Measurements from ENCODE around the gene ZSWIM1. TPM values are rescaled to one million over a fixed set of nuclear protein-coding genes. Genes with fewer than 3 reads are reported as not detected.
"Not testable (repeated sequence)": the region's sequence is repeated elsewhere in the genome, so short reads cannot be mapped to it uniquely, and the experiment has no call there.

The ZSWIM1 gene
- total RNA-seq, 1 donor from 2014 or later: 11.9 TPM

DNA sequence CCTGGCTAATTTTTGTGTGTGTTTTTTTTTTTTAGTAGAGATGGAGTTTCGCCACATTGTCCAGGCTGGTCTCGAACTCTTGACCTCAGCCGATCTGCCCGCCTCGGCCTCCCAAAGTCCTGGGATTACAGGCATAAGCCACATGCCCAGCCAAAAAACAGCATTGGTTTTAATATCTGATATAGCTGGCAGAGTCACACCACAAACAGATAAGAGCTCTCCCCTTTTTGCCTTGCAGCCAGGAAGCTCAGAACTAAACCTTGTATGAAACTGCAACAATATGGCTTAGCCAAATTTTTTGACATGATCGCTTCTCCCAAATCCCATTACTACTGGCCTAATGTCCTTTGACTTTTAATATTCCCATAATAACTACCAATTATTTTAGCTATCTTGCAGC is 28.7 kb upstream of the ZSWIM1 start:
- DNase-seq (no peak), ATAC-seq (no peak)
- intact Hi-C loops (cut with micrococcal nuclease): no loop called here

DNA sequence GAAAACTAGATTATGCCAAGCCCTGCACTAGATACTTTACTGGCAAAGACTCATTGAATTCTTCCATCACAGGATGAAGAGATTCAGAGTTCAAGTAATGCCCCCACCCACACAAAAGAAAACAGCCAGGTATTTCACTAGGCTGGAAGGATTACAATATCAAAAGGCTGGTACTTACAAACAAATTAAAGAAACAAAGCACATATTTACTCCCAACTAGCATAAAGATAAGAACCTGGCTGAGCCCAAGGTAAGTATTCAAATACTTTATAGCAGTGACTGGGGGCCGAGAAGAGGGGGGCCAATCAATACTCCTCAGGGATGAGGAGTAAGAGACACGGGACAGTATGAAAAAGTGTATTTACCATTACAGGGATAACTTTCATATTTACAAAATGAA is 27.5 kb upstream of the ZSWIM1 start:
- intact Hi-C loops (cut with micrococcal nuclease): no loop called here
- no peak for ATAC-seq
- DNase-seq: no peak

DNA sequence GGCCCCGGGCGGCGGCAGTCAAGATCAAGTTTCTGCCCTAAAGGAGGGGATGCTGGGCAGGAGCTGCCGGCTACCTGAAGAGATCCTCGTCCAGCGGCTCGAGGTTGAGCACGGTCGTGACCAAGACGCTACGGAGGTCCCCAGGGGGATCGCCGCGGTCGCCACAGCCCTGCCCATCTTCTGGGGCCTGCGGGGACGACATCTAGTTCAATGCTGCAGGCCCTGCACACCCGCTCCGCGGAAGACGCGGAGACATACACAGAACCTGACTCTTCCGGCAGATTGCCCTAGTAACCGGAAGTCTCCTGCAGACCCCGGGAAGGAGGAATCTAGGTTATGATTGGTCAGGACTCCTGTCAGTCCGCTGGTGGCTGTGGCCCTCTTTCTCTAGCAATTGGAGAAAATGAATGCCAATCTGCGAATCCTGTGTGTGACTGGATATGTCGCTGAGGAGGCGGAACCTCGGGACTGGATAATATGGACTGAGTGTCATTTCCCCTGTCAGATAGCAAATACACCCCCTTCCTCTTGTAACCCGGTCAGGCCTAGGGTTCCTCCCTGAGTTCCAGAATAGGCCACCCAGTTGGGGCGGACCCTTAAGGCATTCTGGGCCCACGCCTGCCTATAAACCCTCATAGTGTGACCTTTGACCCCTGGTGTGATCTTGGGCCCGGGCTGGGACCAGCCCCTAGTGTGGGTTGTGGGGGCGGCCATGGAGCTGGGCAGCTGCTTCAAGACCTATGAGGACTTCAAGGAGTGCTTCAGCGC is 23.7 kb upstream of the ZSWIM1 start, which contains the start of the genes ACOT8 and ZSWIM3:
Gene ACOT8, minus strand, starts transcription at position 279 of the 768 bp plus-strand sequence. Its CDS starts 77 bp downstream, at position 202.
Gene ZSWIM3, plus strand, starts transcription at position 501 of the 768 bp plus-strand sequence. Its CDS starts 212 bp downstream, at position 713.
- peak; percentile 99 for ATAC-seq
- intact Hi-C loops (cut with micrococcal nuclease): no loop called here
- peak; percentile 91 for DNase-seq

DNA sequence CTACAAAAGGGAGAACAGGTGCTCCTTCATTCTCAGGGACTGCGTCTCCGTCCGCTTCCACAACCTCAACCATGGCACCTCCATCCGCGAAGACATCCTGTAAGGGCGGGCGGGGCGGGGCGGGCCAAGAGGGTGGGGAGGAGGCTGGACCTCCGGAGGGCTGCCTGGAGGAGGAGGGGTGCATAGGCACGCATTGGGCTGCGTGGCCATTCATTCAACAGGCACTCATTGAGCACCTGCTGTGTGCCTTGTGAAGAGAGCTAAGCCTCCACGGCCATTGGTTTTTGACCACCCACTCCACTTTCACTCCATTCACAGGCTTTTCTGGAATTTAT is 23.2 kb upstream of the ZSWIM1 start:
- intact Hi-C loops (cut with micrococcal nuclease): no loop called here
- DNase-seq: no peak
- ATAC-seq: peak; percentile 7

DNA sequence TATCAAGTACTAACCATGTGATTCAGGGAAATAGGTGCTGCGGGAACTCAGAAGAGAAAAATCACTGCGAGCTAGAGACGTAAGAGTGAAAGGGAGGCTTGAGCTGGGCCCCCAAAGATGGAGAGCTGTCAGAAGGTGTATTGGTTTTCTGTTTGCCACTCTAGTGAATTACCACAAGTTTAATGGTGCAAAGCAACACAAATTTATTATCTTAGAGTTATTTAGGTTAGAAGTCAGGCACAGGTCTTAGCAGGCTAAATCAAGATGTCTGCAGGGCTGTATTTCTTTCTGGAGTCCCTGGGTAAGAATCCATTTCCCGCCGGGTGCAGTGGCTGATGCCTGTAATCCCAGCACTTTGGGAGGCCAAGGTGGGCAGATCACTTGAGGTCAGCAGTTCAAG is 21.1 kb upstream of the ZSWIM1 start:
- intact Hi-C loops (cut with micrococcal nuclease): no loop called here
- DNase-seq (no peak), ATAC-seq (no peak)

DNA sequence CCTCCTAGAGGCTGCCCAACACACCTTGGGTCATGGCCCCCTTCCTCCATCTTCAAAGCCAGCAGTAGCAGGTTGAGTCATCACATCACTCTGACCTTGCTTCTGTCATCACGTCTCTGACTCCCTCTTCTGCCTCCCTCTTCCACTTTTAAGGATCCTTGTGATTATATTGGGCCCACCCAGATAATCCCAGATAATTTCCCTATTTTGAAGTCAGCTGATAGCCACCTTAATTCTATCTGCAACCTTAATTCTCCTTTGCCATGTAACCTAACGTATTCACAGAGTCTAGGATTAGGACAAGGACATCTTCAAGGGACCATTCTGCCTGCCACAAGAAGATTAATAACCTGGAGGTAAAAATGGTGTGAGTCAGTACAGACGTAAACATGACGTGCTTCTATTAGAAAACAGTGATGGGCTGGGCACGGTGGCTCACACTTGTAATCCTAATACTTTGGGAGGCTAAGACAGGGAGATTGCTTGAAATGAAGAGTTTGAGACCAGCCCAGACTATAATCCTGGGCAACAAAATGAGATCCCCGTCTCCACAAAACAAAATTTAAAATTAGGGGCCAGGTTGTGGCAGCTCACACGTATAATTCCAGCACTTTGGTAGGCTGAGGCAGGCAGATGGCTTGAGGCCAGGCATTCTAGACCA is 20.3 kb upstream of the ZSWIM1 start:
- ATAC-seq (no peak), DNase-seq (no peak)
- intact Hi-C loops (cut with micrococcal nuclease): no loop called here

DNA sequence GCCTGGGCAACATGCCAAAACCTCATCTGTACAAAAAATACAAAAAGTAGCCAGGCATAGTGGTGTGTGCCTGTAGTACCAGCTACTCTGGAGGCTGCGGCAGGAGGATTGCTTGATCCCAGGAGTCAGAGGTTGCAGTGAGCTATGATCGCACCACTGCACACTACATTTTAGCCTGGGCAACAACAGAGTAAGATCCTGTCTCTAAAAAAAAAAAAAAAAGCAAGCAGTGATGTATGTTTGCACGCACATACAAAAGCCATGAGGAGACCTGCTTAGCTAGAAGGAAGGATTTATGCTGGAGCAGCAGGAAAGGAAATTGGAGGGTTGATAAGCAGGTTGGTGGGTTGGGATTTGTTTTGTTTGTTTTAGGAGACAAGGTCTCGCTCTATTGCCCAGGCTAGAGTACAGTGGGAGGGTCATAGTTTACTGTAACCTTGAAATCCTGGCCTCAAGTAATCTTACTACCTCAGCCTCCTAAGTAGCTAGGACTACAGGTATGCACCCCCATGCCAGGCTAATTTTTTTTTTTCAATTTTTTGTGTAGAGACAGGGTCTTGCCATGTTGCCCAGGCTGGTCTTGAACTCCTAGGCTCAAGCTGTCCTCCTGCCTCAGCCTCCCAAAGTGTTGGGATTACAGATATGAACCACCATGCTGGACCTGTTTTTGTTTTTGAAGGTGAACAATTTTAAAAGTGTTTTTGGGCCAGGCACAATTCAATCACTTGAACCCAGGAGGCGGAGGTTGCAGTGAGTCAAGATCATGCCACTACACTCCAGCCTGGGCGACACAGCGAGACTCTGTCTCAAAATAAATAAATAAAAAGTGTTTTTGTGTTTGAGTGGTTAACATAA is 19.6 kb upstream of the ZSWIM1 start:
- ATAC-seq: no peak
- DNase-seq: no peak
- intact Hi-C loops (cut with micrococcal nuclease): no loop called here

DNA sequence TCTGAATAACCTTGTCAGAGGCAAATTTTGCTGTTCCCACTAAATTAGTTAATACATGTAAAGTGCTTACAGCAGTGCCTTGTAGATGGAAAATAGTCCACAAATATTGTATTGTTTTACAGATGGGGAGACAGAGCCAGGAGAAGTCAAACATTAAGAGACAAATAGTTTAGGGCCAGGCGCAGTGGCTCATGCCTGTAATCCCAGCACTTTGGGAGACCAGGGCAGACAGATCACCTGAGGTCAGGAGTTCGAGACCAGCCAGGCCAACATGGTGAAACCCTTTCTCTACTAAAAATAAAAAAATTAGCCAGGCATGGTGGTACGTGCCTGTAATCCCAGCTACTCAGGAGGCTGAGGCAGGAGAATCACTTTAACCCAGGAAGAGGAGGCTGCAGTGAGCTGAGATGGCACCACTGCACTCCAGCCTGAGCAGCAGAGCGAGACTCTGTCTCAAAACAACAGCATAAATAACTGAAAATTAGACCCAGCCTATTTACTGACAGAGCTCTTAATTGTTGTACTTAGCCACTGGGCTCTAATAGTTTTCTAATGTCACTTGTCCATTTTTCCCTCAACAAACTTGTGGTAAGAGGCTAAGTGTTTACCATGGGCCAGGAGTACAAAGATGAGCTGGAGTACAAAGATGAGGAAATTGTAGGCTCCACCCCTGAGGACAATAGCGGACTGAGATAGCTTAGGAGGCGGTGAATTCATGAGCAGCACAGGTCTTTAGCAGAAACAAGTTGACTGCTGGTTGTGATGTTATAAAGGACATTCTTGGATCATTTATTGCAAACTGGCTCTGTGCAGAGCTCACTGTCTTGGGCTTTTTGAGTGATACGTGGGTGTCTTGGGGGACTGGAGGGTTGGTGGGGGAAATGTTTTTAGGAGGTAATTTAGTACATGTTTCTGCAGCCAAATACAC is 17.2 kb upstream of the ZSWIM1 start:
- ATAC-seq: no peak
- no peak for DNase-seq
- intact Hi-C loops (cut with micrococcal nuclease): no loop called here

DNA sequence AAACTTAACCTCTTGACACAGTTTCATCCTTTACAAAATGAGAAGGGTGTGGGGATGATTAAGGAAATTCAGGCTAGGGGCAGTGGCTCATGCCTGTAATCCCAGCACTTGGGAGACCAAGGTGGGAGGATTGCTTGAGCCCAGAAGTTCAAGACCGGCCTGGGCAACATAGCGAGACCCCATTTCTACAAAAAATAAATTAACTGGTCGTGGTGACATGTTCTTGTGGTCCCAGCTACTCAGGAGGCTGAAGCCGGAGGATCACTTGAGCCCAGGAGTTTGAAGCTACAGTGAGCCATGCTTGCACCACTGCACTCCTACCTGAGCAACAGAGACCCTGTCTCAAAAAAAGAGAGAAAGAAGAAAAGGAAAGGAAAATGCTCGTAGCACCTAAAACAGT is 14.6 kb upstream of the ZSWIM1 start:
- intact Hi-C loops (cut with micrococcal nuclease): no loop called here
- DNase-seq: no peak
- no peak for ATAC-seq

DNA sequence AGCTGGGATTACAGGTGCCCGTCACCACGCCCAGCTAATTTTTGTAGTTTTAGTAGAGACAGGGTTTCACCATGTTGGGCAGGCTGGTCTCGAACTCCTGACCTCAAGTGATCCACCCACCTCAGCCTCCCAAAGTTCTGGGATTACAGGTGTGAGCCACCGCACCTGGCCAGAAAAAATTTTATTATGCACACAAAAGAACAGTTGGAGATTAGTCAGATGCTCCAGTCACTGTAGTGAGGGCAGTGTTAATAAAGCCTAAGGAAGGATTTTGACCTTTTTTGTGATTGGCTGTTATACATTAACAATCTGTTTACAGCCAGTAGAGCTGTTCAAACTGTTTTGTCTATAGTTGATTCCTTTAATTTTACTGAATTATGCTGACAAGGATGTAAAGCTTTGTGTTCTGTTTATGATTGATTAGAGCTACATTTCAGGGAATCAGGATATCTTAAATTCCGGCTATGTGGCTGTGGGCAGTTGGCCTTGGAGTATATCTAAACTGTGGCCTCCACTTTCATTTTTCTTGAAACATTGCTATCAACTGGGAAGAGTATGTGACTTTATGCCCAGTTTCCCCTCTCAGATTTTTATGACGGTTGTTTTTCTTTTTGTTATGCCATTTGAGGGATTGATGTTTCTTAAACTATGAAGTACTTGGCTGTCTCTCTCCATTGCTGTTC is 13.8 kb upstream of the ZSWIM1 start:
- ATAC-seq (no peak), DNase-seq (no peak)
- intact Hi-C loops (cut with micrococcal nuclease): no loop called here

DNA sequence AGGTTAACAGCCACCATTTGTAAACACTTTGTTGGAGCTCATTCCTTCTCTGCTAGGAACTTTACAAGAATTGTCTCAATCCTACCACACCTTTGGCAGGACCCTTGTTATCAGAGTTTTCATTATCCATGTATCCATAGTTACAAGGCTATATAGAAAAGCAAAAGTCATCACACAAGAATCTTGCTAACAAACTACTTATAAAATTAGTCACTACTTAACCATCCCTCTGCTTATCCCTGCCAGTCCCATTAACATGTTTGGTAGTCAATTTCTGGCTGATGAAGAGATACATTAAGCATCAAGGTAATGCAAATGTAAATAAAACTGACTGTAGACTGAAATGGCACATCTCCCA is 13.2 kb upstream of the ZSWIM1 start:
- DNase-seq (no peak), ATAC-seq (no peak)
- intact Hi-C loops (cut with micrococcal nuclease): no loop called here

DNA sequence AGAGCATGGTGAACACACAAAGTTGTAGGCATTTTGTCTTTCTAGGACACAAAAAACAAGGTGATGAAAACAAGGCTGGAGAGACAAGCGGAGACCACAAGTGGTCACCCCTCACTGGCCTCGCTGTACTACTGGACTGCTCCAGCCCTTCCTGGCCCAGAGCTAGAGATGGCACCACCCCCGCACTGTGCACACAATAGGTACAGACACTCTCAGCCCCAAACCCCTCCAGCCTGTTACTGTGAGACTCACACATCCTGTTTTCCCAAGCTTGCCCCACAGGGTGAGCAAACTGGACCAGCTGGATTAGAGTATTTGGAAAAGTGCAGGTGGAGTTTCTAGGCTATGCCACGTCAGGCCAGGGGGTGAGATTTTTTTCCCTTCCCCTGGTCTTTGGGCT is 8.4 kb upstream of the ZSWIM1 start:
- intact Hi-C loops (cut with micrococcal nuclease): no loop called here
- ATAC-seq: no peak
- no peak for DNase-seq

DNA sequence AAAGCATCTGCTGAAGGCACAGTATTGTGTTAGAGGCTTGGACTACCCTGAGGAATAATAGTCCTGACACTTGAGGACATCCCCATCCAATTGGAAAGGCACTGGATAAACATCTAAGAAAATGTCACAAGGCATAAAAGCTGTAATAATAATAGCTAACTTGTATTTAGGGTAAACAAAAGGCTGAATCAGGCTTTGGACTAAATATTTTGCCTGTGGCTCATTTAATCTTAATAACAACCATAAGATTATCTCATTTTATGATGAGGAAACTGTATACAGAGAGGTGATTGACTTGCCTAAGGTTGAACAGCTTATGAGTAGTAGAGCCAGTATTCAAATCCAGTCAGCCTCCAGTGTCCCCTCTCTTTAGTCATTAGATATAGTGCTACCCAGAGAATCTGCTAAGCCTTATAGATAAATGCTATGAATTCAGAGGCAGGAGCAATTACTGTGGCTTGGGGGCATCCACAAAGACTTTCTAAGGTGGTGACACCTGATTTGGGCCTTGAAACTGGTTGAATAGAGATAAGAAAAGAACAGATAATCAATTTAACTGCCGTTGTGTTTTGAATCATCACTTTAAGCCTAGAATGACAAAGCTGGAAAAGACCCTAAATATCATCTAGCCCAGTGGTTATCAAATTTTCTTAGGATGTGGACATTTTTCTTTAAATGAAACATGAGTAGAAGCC is 7.5 kb upstream of the ZSWIM1 start:
- DNase-seq (no peak), ATAC-seq (no peak)
- intact Hi-C loops (cut with micrococcal nuclease): no loop called here

DNA sequence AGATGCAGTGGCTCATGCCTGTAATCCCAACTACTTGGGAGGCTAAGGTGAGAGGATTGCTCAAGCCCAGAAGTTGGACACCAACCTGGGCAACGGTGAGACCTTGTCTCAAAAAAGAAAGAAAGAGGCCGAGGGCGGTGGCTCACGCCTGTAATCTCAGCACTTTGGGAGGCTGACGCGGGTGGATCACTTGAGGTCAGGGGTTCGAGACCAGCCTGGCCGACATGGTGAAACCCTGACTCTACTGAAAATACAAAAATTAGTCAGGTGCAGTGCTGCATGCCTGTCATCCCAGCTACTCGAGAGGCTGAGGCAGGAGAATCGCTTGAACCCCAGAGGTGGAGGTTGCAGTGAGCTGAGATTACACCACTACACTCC is 6.9 kb upstream of the ZSWIM1 start:
- DNase-seq; intact Hi-C loops (cut with micrococcal nuclease); ATAC-seq: not testable (repeated sequence)

DNA sequence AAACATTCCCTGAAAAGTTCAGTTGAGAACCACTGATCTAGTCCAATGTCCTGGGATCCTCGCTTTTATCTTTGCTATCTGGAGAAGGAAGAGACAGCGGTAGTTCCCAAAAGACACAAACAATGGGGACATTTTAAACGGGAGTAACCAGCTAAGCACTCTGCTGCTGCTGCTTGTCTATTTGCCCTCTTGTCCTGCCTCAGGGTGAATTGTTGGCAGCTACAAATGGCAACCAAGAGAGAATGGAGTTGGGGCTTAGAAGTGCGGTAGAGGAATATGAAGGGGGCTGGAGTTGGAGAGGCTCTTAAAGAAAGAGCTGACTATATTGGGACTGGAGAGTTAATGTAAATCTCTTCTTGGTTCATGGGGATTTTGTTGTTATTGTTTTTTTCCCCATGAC is 6.5 kb upstream of the ZSWIM1 start:
- DNase-seq (no peak), ATAC-seq (no peak)
- intact Hi-C loops (cut with micrococcal nuclease): no loop called here

DNA sequence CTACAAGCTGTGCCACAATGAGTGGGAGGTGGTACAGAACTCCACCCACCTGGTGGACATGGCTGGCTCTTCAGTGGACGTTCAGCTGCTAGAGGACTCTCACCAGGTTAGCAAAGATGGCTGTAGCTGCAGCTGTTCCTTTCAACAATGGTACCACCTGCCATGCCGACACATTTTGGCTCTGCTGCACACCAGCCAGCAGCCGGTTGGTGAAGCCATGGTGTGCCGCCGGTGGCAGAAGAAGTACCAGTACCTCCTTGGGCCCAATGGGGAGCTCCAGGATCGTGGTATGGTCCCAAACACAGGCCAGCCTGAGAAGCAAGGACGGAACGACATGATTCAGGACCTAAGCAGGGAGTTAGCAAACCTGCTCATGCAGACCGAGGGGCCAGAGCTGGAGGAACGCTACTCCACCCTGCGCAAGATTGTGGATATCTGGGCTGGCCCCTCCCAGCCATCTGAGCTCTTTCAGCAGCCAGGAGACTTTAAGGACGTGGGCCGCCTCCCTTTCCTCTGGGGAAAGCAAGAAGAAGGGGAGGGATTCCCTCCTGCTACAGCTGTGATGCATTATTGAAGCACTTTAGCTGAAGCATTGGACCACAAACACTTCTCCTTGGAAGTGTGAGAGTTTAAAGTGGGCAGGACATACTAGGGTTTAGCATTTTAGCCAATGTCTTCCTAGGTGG is 2.8 kb upstream of the ZSWIM1 start:
- intact Hi-C loops (cut with micrococcal nuclease): no loop called here
- DNase-seq (peak; percentile 56), ATAC-seq (peak; percentile 49)

DNA sequence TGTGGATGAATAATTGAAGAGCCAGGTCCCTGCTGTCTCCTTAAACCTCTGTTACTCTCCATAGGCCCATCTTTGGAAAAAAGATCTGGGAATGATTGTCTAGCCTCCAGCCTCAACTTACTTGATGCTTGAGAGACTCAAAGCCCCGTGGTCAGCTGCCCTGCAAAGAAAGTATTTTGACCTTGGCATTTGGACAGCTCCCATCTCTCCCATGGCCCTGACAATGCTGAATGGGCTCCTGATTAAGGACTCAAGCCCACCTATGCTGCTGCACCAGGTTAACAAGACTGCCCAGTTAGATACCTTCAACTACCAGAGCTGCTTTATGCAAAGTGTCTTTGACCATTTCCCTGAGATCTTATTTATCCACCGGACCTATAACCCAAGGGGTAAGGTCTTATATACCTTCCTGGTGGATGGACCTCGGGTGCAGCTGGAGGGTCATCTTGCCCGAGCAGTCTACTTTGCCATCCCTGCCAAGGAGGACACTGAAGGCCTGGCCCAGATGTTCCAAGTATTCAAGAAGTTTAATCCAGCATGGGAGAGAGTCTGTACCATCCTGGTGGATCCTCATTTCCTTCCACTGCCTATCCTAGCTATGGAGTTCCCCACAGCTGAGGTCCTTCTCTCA is 1.6 kb downstream of the ZSWIM1 start:
- intact Hi-C loops (cut with micrococcal nuclease): no loop called here
- DNase-seq (no peak), ATAC-seq (no peak)

Measured in left ventricle myocardium superior (tissue), 1 donor.